GM18505 (cell line): ENCODE results near the gene KDM6B.

Source experiments
- ATAC-seq: cut with Tn5 transposase; IDR thresholded peaks from one replicate; pipeline ENCODE4 v1.9.1; 2021; ENCODE audit not compliant: unreplicated experiment
- POLR2A ChIP-seq: IDR thresholded peaks from 4 replicates; pipeline ENCODE4 v1.6.1; 2011; ENCODE audit warnings: borderline replicate concordance; ENCODE audit not compliant: insufficient read depth, insufficient read length; ENCODE audit errors: extremely low read depth

The KDM6B gene

GRCh38 chr17:7840875-7841274 is 6.9 kb downstream of the KDM6B start:
- no peak for TF ChIP-seq POLR2A

GRCh38 chr17:7841396-7841914 is 7.4 kb downstream of the KDM6B start:
- TF ChIP-seq POLR2A, result peak; percentile 38
- peak; percentile 9 for ATAC-seq

More at GRCh38 chr17:7840875-7841274, 6.9 kb downstream of the KDM6B start:
- no peak for ATAC-seq

GRCh38 chr17:7841915-7842379 is 7.9 kb downstream of the KDM6B start:
- peak; percentile 20 for ATAC-seq
- TF ChIP-seq POLR2A, result no peak

GRCh38 chr17:7842380-7843256 is 8.6 kb downstream of the KDM6B start:
- TF ChIP-seq POLR2A, result peak; percentile 59
- peak; percentile 33 for ATAC-seq

GRCh38 chr17:7843257-7843535 is 9.2 kb downstream of the KDM6B start:
- TF ChIP-seq POLR2A, result no peak
- no peak for ATAC-seq

GRCh38 chr17:7843536-7844291 is 9.7 kb downstream of the KDM6B start:
- peak; percentile 26 for ATAC-seq
- peak; percentile 66 for TF ChIP-seq POLR2A

GRCh38 chr17:7844292-7845154 is 10.5 kb downstream of the KDM6B start:
- TF ChIP-seq POLR2A, result peak; percentile 25
- ATAC-seq, result peak; percentile 36

GRCh38 chr17:7845359-7846062 is 11.5 kb downstream of the KDM6B start:
- TF ChIP-seq POLR2A, result no peak
- no peak for ATAC-seq

GRCh38 chr17:7846063-7846735 is 12.2 kb downstream of the KDM6B start:
- no peak for TF ChIP-seq POLR2A
- ATAC-seq, result no peak

- ATAC-seq, result no peak
- no peak for TF ChIP-seq POLR2A
Observed at GRCh38 chr17:7846765-7847661, 13.0 kb downstream of the KDM6B start.

GRCh38 chr17:7848131-7848579 is 14.1 kb downstream of the KDM6B start:
- TF ChIP-seq POLR2A, result no peak
- no peak for ATAC-seq
